OCI-LY1 (cell line): Measurements from ENCODE around the gene SNAP25.

ENCODE experiments used
- EZH2 ChIP-seq: fragments of 200-600 bp; sonication (generic), shearing (Covaris generic); IDR thresholded peaks from 2 replicates; pipeline ENCODE4 v1.8.0; 2017; ENCODE audit warnings: borderline replicate concordance, mixed run types, mild to moderate bottlenecking, antibody characterized with exemption, low read length, moderate library complexity, mixed read lengths
- TF ChIP-seq, protein P1 (sequence below): fragments of 200-600 bp; sonication (generic), shearing (Covaris generic); IDR thresholded peaks from 2 replicates; pipeline ENCODE4 v1.5.1; 2017; ENCODE audit warnings: mild to moderate bottlenecking, antibody characterized with exemption, low read length, moderate library complexity, mixed read lengths

GRCh38 chr20:10178091-10178490, 40.5 kb upstream of the SNAP25 start:
- TF ChIP-seq, protein P1, sequence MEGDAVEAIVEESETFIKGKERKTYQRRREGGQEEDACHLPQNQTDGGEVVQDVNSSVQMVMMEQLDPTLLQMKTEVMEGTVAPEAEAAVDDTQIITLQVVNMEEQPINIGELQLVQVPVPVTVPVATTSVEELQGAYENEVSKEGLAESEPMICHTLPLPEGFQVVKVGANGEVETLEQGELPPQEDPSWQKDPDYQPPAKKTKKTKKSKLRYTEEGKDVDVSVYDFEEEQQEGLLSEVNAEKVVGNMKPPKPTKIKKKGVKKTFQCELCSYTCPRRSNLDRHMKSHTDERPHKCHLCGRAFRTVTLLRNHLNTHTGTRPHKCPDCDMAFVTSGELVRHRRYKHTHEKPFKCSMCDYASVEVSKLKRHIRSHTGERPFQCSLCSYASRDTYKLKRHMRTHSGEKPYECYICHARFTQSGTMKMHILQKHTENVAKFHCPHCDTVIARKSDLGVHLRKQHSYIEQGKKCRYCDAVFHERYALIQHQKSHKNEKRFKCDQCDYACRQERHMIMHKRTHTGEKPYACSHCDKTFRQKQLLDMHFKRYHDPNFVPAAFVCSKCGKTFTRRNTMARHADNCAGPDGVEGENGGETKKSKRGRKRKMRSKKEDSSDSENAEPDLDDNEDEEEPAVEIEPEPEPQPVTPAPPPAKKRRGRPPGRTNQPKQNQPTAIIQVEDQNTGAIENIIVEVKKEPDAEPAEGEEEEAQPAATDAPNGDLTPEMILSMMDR: no peak
- TF ChIP-seq EZH2: no peak
